Activated B cell treated with CpG ODN at 0.5 μM for 24 hours (primary cell): ENCODE measurements around the gene PLCL2. TPM values are rescaled to one million over a fixed set of nuclear protein-coding genes. Genes with fewer than 3 reads are reported as not detected.

Source experiments
- ATAC-seq: fragments of 200-7000 bp; cut with Tn5 transposase; one replicate; pipeline ENCODE4 v1.10.0; 2021; ENCODE audit warnings: low read depth, mild to moderate bottlenecking, moderate library complexity
- CTCF ChIA-PET: fragments of 350-600 bp; sonication (Branson Sonifier 250); formaldehyde crosslinking; loops from one replicate; lab custom pipeline; 2021; ENCODE audit warnings: antibody characterized with exemption; lab: Charles Lee
- POLR2A ChIA-PET: fragments of 350-600 bp; sonication (Branson Sonifier 250); formaldehyde crosslinking; loops from one replicate; lab custom pipeline; 2021; ENCODE audit warnings: antibody characterized with exemption; lab: Charles Lee
- DNase-seq: peaks from one replicate; pipeline ENCODE4 v3.0.0; 2022
- H3K27ac Mint-ChIP-seq: one replicate; pipeline ENCODE4 v1.8.0; 2020; ENCODE audit warnings: mixed read lengths
- H3K27me3 Mint-ChIP-seq: one replicate; pipeline ENCODE4 v1.8.0; 2021; ENCODE audit warnings: mixed read lengths
- H3K36me3 Mint-ChIP-seq: one replicate; pipeline ENCODE4 v1.8.0; 2021; ENCODE audit warnings: low read depth, mixed read lengths
- H3K4me1 Mint-ChIP-seq: one replicate; pipeline ENCODE4 v1.8.0; 2021; ENCODE audit warnings: mixed read lengths
- H3K4me3 Mint-ChIP-seq: one replicate; pipeline ENCODE4 v1.8.0; 2020; ENCODE audit warnings: mild to moderate bottlenecking, mixed read lengths
- H3K9me3 Mint-ChIP-seq: one replicate; pipeline ENCODE4 v1.8.0; 2020; ENCODE audit warnings: mixed read lengths
- CTCF ChIP-seq: fragments of 200-600 bp; IDR thresholded peaks from one replicate; pipeline ENCODE4 v1.8.0; 2022; ENCODE audit warnings: antibody characterized with exemption, mild to moderate bottlenecking
- intact Hi-C: fragments of 100-400 bp; cut with micrococcal nuclease; formaldehyde crosslinking; loops from one replicate; pipeline ENCODE4 v1.15.1; 2024
- total RNA-seq: library from RNA; stranded (reverse); gene quantifications from 2 replicates; pipeline ENCODE4 v1.2.3, GENCODE V29; 2022

The PLCL2 gene
- total RNA-seq, 1 donor from 2014 or later, result 40.0 TPM

- no peak for TF ChIP-seq CTCF
- ATAC-seq, result no peak
- POLR2A ChIA-PET, result interaction anchor here (0.7 to 6.0 kb wide), 23 partner anchors 10 to 372 kb away, joined by 3 to 56 read pairs (median 6); no protein-coding TSS in a partner anchor
Observed at GRCh38 chr3:16883723-16884083, 1.1 kb upstream of the PLCL2 start.

GRCh38 chr3:16884084-16884747 is 539 bp upstream of the PLCL2 start:
- ChIA-PET POLR2A (interaction anchor here (0.6 to 6.0 kb wide), 32 partner anchors 10 to 512 kb away, joined by 3 to 56 read pairs (median 4); no protein-coding TSS in a partner anchor), CTCF (interaction anchor here (0.6 to 3.5 kb wide), 29 partner anchors 10 to 351 kb away, joined by 3 to 24 read pairs (median 3); no protein-coding TSS in a partner anchor)
- Mint-ChIP-seq H3K27me3 (no peaks in the 10 kb centered on the region), H3K36me3 (peaks cover 9% of the 10 kb centered on the region), H3K4me1 (peaks cover 43% of the 10 kb centered on the region), H3K4me3 (peak overlapping the region; percentile 94), H3K27ac (peak overlapping the region; percentile 96), H3K9me3 (no peaks in the 10 kb centered on the region)
- peak; percentile 62 for ATAC-seq
- no peak for TF ChIP-seq CTCF
- DNase-seq, result peak; percentile 76
- intact Hi-C loops, result loop anchor here (1.0 to 10.0 kb wide), 10 partner anchors 21 to 861 kb away; partner anchors contain the start of gene TBC1D5

More at GRCh38 chr3:16883723-16884083, 1.1 kb upstream of the PLCL2 start:
- CTCF ChIA-PET, result interaction anchor here (0.7 to 3.5 kb wide), 21 partner anchors 9 to 351 kb away, joined by 3 to 24 read pairs (median 4); no protein-coding TSS in a partner anchor
- H3K4me1 Mint-ChIP-seq, result peaks cover 37% of the 10 kb centered on the region
- no peaks in the 10 kb centered on the region for H3K27me3 Mint-ChIP-seq
- peak overlapping the region; percentile 82 for H3K27ac Mint-ChIP-seq
- H3K4me3 Mint-ChIP-seq, result peak overlapping the region; percentile 94
- DNase-seq, result no peak
- peaks cover 9% of the 10 kb centered on the region for H3K36me3 Mint-ChIP-seq
- H3K9me3 Mint-ChIP-seq, result no peaks in the 10 kb centered on the region
- intact Hi-C loops, result loop anchor here (1.0 to 10.0 kb wide), 10 partner anchors 21 to 861 kb away; partner anchors contain the start of gene TBC1D5

GRCh38 chr3:16885593-16886302 is 993 bp downstream of the PLCL2 start:
- Mint-ChIP-seq H3K9me3 (no peaks in the 10 kb centered on the region), H3K36me3 (peaks cover 9% of the 10 kb centered on the region), H3K27ac (peak overlapping the region; percentile 92), H3K4me3 (peak overlapping the region; percentile 96), H3K4me1 (peaks cover 58% of the 10 kb centered on the region), H3K27me3 (no peaks in the 10 kb centered on the region)
- DNase-seq (no peak), ATAC-seq (peak; percentile 20)
- intact Hi-C loops, result loop anchor here (1.0 to 10.0 kb wide), 5 partner anchors 12 to 859 kb away; partner anchors contain the start of gene TBC1D5
- TF ChIP-seq CTCF, result no peak
- ChIA-PET POLR2A (interaction anchor here (0.7 to 6.0 kb wide), 9 partner anchors 8 to 137 kb away, joined by 3 to 56 read pairs (median 4); no protein-coding TSS in a partner anchor), CTCF (interaction anchor here (1.1 to 3.5 kb wide), 5 partner anchors 8 to 144 kb away, joined by 3 to 18 read pairs (median 9); no protein-coding TSS in a partner anchor)

GRCh38 chr3:16886303-16886683 is 1.5 kb downstream of the PLCL2 start:
- Mint-ChIP-seq H3K4me3 (peak overlapping the region; percentile 96), H3K27ac (peak overlapping the region; percentile 92), H3K9me3 (no peaks in the 10 kb centered on the region), H3K36me3 (peaks cover 9% of the 10 kb centered on the region), H3K27me3 (no peaks in the 10 kb centered on the region), H3K4me1 (peaks cover 63% of the 10 kb centered on the region)
- ATAC-seq, result no peak
- ChIA-PET POLR2A (interaction anchor here (1.1 to 6.0 kb wide), 4 partner anchors 11 to 45 kb away, joined by 3 to 56 read pairs (median 29); no protein-coding TSS in a partner anchor), CTCF (interaction anchor here (3.0 to 3.5 kb wide), 2 partner anchors 57 to 143 kb away, joined by 17 to 18 read pairs; no protein-coding TSS in a partner anchor)
- no peak for DNase-seq
- TF ChIP-seq CTCF, result no peak
- intact Hi-C loops, result loop anchor here (5.0 to 10.0 kb wide), 2 partner anchors 454 to 859 kb away; partner anchors contain the start of gene TBC1D5
